ENCODE measurements around the gene TAPT1. TPM values are rescaled to one million over a fixed set of nuclear protein-coding genes. Genes with fewer than 3 reads are reported as not detected.
A peak's percentile ranks its signal among the peaks of the same experiment; 100 is the strongest.

TAPT1 gene
- total and polyA plus RNA-seq, 7 donors, result 6.0 to 43.8 (median 29.4) TPM

DNA sequence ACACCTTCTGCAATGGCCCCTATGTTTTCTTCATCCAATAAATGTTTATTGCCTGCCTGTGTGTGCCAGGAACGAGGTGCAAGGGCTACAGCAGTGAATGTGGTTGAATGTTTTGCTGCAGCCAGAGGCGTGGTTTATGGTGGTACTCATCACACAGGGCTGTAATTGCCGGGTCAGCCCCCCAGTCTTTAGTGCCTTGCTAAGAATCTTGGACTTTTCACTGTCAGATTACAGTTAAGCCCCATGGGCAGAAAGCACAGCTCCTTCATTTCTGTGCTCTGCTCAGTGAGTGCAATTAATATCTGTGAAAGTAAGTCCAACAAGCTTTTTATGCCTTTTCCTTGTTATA lies 67.8 kb downstream of the TAPT1 start:
- peaks cover 0 to 28% (median 12%) of the 10 kb centered on the region in 4 donors for H3K4me1 ChIP-seq
- WGBS, 2 donors, result 8 to 61% methylated on average over 3 of the region's 3 CpGs
- DNase-seq, result no peak
- intact Hi-C loops (cut with DNase I), result no loop called here
- H3K36me3 ChIP-seq, result peaks cover 0 to 32% (median 5%) of the 10 kb centered on the region in 4 donors
- H3K9me3 ChIP-seq, result no peaks in the 10 kb centered on the region
- H3K27ac ChIP-seq, result no peak overlapping the region
- no peaks in the 10 kb centered on the region for H3K27me3 ChIP-seq
- no peak overlapping the region for H3K4me3 ChIP-seq
- TF ChIP-seq POLR2A (IDR thresholded peaks at IDR 0.05) (no peak), POLR2AphosphoS5 (IDR thresholded peaks at IDR 0.05) (no peak), EP300 (IDR thresholded peaks at IDR 0.05) (no peak)
- TF ChIP-seq, protein P1, sequence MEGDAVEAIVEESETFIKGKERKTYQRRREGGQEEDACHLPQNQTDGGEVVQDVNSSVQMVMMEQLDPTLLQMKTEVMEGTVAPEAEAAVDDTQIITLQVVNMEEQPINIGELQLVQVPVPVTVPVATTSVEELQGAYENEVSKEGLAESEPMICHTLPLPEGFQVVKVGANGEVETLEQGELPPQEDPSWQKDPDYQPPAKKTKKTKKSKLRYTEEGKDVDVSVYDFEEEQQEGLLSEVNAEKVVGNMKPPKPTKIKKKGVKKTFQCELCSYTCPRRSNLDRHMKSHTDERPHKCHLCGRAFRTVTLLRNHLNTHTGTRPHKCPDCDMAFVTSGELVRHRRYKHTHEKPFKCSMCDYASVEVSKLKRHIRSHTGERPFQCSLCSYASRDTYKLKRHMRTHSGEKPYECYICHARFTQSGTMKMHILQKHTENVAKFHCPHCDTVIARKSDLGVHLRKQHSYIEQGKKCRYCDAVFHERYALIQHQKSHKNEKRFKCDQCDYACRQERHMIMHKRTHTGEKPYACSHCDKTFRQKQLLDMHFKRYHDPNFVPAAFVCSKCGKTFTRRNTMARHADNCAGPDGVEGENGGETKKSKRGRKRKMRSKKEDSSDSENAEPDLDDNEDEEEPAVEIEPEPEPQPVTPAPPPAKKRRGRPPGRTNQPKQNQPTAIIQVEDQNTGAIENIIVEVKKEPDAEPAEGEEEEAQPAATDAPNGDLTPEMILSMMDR (IDR thresholded peaks at IDR 0.05), result no peak

DNA sequence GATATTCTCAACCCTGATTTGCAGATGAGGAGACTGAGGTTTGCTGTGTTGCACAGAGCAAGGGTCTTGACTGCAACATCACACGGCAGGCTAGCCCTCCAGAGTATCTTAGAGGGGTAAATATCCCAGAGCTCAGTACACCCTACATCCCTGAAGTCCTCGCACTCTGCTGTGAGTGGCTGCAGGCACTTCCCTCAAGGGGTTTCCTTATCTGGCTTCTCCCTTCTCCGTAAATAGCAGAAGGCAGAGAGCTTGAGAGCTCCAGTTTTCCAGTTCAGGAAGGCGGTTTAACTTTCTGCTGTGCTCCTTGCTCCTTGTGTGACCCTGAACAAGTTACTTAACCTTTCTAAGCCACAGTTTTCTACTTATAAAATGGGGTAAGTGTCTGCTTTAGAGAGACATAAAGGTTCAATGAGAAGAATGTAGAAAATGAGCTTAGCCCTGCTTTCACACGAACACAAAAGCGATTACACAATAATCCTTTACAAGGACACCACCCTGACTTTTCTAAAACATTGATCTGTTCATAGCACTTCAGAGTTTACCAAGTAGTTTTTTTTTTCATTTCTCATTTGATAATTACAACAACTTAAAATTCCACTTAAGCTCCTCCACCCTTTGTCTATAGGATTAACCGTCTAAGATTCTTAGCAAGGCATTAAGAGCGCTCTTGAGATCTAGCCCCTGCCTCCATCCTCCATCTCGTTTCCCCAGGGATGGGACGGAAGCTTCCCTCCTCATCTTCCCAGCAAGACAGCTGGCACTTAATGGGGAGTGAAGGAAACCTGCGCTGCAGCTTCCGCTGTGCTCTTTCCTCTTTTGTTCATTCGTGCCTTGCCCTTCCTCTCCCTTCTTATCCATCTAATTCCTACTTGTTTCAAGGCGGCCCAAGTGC lies 68.4 kb downstream of the TAPT1 start:
- H3K4me3 ChIP-seq, result no peak overlapping the region
- no peaks in the 10 kb centered on the region for H3K9me3 ChIP-seq
- no peak overlapping the region for H3K27ac ChIP-seq
- 22 to 61% methylated on average over 14 of the region's 14 CpGs for WGBS, 2 donors
- TF ChIP-seq EP300 (IDR thresholded peaks at IDR 0.05) (no peak), POLR2AphosphoS5 (IDR thresholded peaks at IDR 0.05) (no peak), POLR2A (IDR thresholded peaks at IDR 0.05) (no peak)
- TF ChIP-seq, protein P1 (IDR thresholded peaks at IDR 0.05), result no peak
- DNase-seq, result no peak
- intact Hi-C loops (cut with DNase I), result no loop called here
- H3K4me1 ChIP-seq, result peaks cover 0 to 28% (median 12%) of the 10 kb centered on the region in 4 donors
- peaks cover 0 to 26% (median 2%) of the 10 kb centered on the region in 4 donors for H3K36me3 ChIP-seq
- H3K27me3 ChIP-seq, result no peaks in the 10 kb centered on the region

DNA sequence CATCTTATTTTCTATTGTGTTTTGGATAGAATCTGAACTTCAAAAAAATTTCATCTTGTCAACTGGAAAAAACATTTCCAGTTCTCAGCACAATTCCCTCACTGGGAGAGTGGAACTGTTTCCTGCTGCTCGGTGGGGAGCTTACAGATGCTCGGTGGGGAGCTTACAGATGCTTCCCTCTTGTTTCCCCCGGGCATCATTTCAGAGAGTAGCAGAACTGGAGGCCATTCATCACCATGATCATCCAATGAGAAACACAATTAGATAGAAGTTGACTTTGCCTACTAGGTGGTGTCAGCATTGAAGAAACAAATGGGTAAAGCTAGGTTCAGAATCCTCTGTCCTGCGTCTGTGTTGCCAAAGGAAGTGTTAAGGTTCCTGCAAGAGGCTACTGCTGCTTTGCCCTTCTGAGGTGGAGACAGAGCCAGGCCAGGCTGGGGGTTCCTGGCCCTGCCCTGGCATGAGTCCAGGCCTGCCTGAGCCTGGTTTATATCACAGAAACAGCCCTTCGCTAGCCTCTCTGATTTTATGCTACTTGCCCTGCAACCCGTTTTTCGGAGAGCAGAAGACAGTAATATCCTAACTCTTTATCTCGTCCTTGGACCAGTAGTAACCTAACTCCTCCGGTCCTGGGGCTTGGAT lies 70.6 kb downstream of the TAPT1 start:
- H3K4me1 ChIP-seq, result peaks cover 0 to 28% (median 12%) of the 10 kb centered on the region in 4 donors
- TF ChIP-seq POLR2AphosphoS5 (IDR thresholded peaks at IDR 0.05), result peak in 2 of 4 donors; percentile 19 to 34
- TF ChIP-seq, protein P1 (IDR thresholded peaks at IDR 0.05), result no peak
- TF ChIP-seq EP300 (IDR thresholded peaks at IDR 0.05), result no peak
- intact Hi-C loops (cut with DNase I), result no loop called here
- no peaks in the 10 kb centered on the region for H3K27me3 ChIP-seq
- H3K4me3 ChIP-seq, result no peak overlapping the region
- DNase-seq, result no peak
- H3K9me3 ChIP-seq, result no peaks in the 10 kb centered on the region
- H3K27ac ChIP-seq, result no peak overlapping the region
- 76 to 85% methylated on average over 9 of the region's 9 CpGs for WGBS, 2 donors
- peaks cover 0 to 6% (median 0%) of the 10 kb centered on the region in 4 donors for H3K36me3 ChIP-seq

DNA sequence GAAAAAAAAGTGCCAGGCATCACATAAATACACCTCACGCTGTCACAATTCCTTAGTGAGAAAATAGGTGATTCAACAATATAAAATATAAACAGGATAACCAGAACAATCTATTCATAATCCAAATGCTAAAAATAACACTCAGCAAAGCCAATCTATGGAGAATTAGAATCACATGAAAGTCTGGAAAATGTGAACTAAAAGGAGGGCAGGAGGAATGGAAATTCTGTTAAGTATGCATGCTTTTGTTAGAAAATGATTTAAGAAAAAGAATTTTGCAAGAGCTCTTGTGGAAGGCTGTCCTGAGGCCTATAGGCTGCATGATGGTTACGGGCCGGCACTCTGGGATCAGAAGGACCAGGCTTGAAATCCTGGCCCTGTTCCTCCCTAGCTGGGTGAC lies 71.8 kb downstream of the TAPT1 start:
- Histone ChIP-seq H3K27ac (no peak overlapping the region), H3K36me3 (no peaks in the 10 kb centered on the region), H3K4me1 (peaks cover 0 to 28% (median 12%) of the 10 kb centered on the region in 4 donors), H3K4me3 (no peak overlapping the region), H3K27me3 (no peaks in the 10 kb centered on the region), H3K9me3 (no peaks in the 10 kb centered on the region)
- 94 to 97% methylated on average over 3 of the region's 3 CpGs for WGBS, 2 donors
- intact Hi-C loops (cut with DNase I), result no loop called here
- no peak for TF ChIP-seq EP300 (IDR thresholded peaks at IDR 0.05)
- TF ChIP-seq, protein P1 (IDR thresholded peaks at IDR 0.05), result no peak
- TF ChIP-seq POLR2A (IDR thresholded peaks at IDR 0.05), result no peak
- no peak for TF ChIP-seq POLR2AphosphoS5 (IDR thresholded peaks at IDR 0.05)
- DNase-seq, result no peak

Measured in sigmoid colon (tissue), 7 donors.